Mucosa of descending colon (tissue), 3 donors: Measurements from ENCODE around the gene CFAP69. TPM values are rescaled to one million over a fixed set of nuclear protein-coding genes. Genes with fewer than 3 reads are reported as not detected.

Experiments used
- ATAC-seq: fragments of 200-7000 bp; cut with Tn5 transposase; one replicate; pipeline ENCODE4 v1.9.1; 2020; ENCODE audit warnings: mild to moderate bottlenecking, moderate library complexity
- DNase-seq, 3 donors: peaks; one replicate each; pipeline ENCODE4 v3.0.0-alpha.2; 2020
- H3K36me3 ChIP-seq: fragments of 200-600 bp; one replicate; pipeline ENCODE4 v1.8.0; 2021; ENCODE audit warnings: low read depth, mild to moderate bottlenecking
- H3K4me1 ChIP-seq: fragments of 200-600 bp; one replicate; pipeline ENCODE4 v1.8.0; 2021; ENCODE audit warnings: low read depth, mild to moderate bottlenecking
- H3K4me3 ChIP-seq: fragments of 200-600 bp; one replicate; pipeline ENCODE4 v1.8.0; 2021; ENCODE audit warnings: mild to moderate bottlenecking
- H3K9me3 ChIP-seq: fragments of 200-600 bp; one replicate; pipeline ENCODE4 v1.8.0; 2021; ENCODE audit warnings: mild to moderate bottlenecking
- CTCF ChIP-seq: fragments of 200-600 bp; IDR thresholded peaks from one replicate; pipeline ENCODE4 v1.8.0; 2022; ENCODE audit warnings: antibody characterized with exemption, mild to moderate bottlenecking
- intact Hi-C, 2 donors: fragments of 100-400 bp; cut with DNase I in 1 of 2; cut with micrococcal nuclease in 1 of 2; formaldehyde crosslinking; loops; one replicate each; pipeline versions ENCODE4 v1.11.0 to v1.11.1; 2022; cut with DNase I, micrococcal nuclease
- total RNA-seq, 3 donors: library from RNA; stranded (reverse); fragmentation: NEBNext Ultra II Directional in 2 of 3; extraction: Animal tissue kit (Norgen Biotek cat#: 25700) in 2 of 3; gene quantifications; one replicate each; pipeline versions ENCODE4 v1.2.1 to v1.2.4, GENCODE V29; 2021 to 2023
- donor health status: DM: no; HTN: no; CAD: no; lungs with moderate emphysema.
- donor health status: DM: no; HTN: no; CAD: no.
- donor health status: DM: no; HTN: yes; CAD: no.

CFAP69 gene
- total RNA-seq, 3 donors from 2014 or later: 4.2 to 7.2 (median 4.5) TPM

- intact Hi-C loops: no loop called here
- no peaks in the 10 kb centered on the region for H3K36me3 ChIP-seq
- no peak for DNase-seq
- H3K4me3 ChIP-seq: no peak overlapping the region
- no peaks in the 10 kb centered on the region for H3K9me3 ChIP-seq
- no peak for TF ChIP-seq CTCF
- no peak for ATAC-seq
- H3K4me1 ChIP-seq: no peaks in the 10 kb centered on the region
Measured at GRCh38 chr7:90290244-90291113, 45.5 kb downstream of the CFAP69 start.

GRCh38 chr7:90298145-90299038 is 53.4 kb downstream of the CFAP69 start:
- Histone ChIP-seq H3K9me3 (no peaks in the 10 kb centered on the region), H3K4me1 (no peaks in the 10 kb centered on the region), H3K4me3 (no peak overlapping the region), H3K36me3 (no peaks in the 10 kb centered on the region)
- ATAC-seq: peak; percentile 85
- intact Hi-C loops: no loop called here
- TF ChIP-seq CTCF: peak; percentile 24
- DNase-seq: peak in 1 of 3 donors; percentile 37

- intact Hi-C loops: no loop called here
- DNase-seq (no peak), ATAC-seq (peak; percentile 31)
- H3K4me3 ChIP-seq: no peak overlapping the region
- no peaks in the 10 kb centered on the region for H3K4me1 ChIP-seq
- H3K36me3 ChIP-seq: no peaks in the 10 kb centered on the region
- no peak for TF ChIP-seq CTCF
- no peaks in the 10 kb centered on the region for H3K9me3 ChIP-seq
Measured at GRCh38 chr7:90303241-90303640, 58.3 kb downstream of the CFAP69 start.

GRCh38 chr7:90309872-90310271 is 64.9 kb downstream of the CFAP69 start:
- intact Hi-C loops: no loop called here
- no peak for TF ChIP-seq CTCF
- ATAC-seq: no peak
- no peaks in the 10 kb centered on the region for H3K36me3 ChIP-seq
- no peak overlapping the region for H3K4me3 ChIP-seq
- no peak for DNase-seq
- H3K9me3 ChIP-seq: no peaks in the 10 kb centered on the region
- no peaks in the 10 kb centered on the region for H3K4me1 ChIP-seq

- Histone ChIP-seq H3K4me3 (no peak overlapping the region), H3K4me1 (no peaks in the 10 kb centered on the region), H3K36me3 (no peaks in the 10 kb centered on the region), H3K9me3 (no peaks in the 10 kb centered on the region)
- ATAC-seq: no peak
- DNase-seq: no peak
- intact Hi-C loops: no loop called here
- TF ChIP-seq CTCF: no peak
Measured at GRCh38 chr7:90311175-90311574, 66.2 kb downstream of the CFAP69 start.
